Measurements from ENCODE around the gene CELF4. TPM values are rescaled to one million over a fixed set of nuclear protein-coding genes. Genes with fewer than 3 reads are reported as not detected.

CELF4 gene
- total RNA-seq, 4 donors from 2014 or later: 0.32 to 0.81 (median 0.77) TPM

DNA sequence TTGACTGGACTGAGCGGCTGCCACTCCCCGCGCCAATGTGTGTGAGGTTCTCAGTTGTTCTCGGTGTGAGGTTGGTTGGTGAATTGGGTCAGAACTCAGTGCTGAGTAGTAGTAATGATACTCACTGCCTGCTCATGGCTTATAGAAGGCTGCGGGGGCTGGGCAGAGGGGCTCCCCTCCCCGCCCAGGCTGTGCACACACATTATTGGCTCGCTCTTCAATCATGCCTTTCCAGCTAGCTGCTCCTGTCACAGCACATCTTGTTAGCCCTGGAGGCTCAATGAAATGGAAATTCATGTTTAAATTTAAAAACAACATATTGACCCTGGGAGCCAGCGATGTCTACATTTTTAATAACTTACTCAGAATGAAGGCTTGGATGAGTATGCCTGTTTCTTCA, 152.8 kb downstream of the CELF4 start:
- TF ChIP-seq EP300 (IDR thresholded peaks at IDR 0.05): no peak
- no peak for TF ChIP-seq POLR2AphosphoS5 (IDR thresholded peaks at IDR 0.05)
- no peak for TF ChIP-seq POLR2A (IDR thresholded peaks at IDR 0.05)
- TF ChIP-seq, protein P1, sequence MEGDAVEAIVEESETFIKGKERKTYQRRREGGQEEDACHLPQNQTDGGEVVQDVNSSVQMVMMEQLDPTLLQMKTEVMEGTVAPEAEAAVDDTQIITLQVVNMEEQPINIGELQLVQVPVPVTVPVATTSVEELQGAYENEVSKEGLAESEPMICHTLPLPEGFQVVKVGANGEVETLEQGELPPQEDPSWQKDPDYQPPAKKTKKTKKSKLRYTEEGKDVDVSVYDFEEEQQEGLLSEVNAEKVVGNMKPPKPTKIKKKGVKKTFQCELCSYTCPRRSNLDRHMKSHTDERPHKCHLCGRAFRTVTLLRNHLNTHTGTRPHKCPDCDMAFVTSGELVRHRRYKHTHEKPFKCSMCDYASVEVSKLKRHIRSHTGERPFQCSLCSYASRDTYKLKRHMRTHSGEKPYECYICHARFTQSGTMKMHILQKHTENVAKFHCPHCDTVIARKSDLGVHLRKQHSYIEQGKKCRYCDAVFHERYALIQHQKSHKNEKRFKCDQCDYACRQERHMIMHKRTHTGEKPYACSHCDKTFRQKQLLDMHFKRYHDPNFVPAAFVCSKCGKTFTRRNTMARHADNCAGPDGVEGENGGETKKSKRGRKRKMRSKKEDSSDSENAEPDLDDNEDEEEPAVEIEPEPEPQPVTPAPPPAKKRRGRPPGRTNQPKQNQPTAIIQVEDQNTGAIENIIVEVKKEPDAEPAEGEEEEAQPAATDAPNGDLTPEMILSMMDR (IDR thresholded peaks at IDR 0.05): no peak
- no peaks in the 10 kb centered on the region for H3K9me3 ChIP-seq
- H3K36me3 ChIP-seq: no peaks in the 10 kb centered on the region
- H3K27ac ChIP-seq: no peak overlapping the region
- 93 to 94% methylated on average over 2 to 7 of the region's 8 CpGs for WGBS, 2 donors (ENCODE audit: low coverage in 1 of 2)
- no peak for ATAC-seq
- H3K4me1 ChIP-seq: no peaks in the 10 kb centered on the region
- no peak overlapping the region for H3K4me3 ChIP-seq
- H3K27me3 ChIP-seq: no peaks in the 10 kb centered on the region

DNA sequence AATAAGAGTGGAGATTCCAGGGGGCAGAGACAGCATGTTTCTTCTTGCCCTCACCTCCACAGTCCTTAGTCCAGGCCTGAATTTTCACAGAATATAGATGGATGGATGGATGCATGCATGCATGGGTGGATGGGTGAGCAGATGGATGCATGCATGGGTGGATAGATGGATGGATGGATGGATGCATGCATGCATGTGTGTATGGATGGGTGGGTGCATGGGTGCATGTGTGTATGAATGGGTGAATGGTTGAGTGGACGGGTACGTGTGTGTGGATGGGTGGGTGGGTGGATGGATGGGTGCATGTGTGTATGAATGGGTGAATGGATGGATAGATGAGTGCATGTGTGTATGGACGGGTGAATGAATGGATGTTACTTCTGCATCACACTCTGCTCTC, 153.3 kb downstream of the CELF4 start:
- Histone ChIP-seq H3K9me3 (no peaks in the 10 kb centered on the region), H3K27ac (no peak overlapping the region), H3K27me3 (no peaks in the 10 kb centered on the region), H3K36me3 (no peaks in the 10 kb centered on the region), H3K4me3 (no peak overlapping the region), H3K4me1 (no peaks in the 10 kb centered on the region)
- WGBS, 2 donors (ENCODE audit: low coverage in 1 of 2): 88 to 90% methylated on average over 2 to 3 of the region's 3 CpGs
- TF ChIP-seq EP300 (IDR thresholded peaks at IDR 0.05) (no peak), POLR2AphosphoS5 (IDR thresholded peaks at IDR 0.05) (no peak), POLR2A (IDR thresholded peaks at IDR 0.05) (no peak)
- TF ChIP-seq, protein P1 (IDR thresholded peaks at IDR 0.05): no peak
- no peak for ATAC-seq

DNA sequence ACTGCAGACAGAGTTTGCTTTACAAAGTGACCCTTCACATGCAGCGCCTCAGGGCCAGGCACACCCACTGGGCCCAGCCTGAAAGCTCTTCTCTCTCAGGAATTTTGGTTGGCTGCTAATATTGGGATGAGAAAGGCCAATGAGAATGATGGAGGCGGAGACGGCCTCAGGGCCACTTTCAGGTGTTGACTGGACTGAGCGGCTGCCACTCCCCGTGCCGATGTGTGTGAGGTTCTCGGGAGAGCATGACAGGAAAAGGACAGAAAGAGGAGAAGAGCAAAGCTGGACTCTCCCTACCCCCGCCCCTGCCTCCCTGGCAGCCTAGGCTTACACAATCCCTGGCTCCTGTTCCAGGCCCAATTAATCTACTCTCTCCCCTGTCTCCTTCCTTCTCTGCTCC, 155.7 kb downstream of the CELF4 start:
- Histone ChIP-seq H3K4me1 (no peaks in the 10 kb centered on the region), H3K27me3 (no peaks in the 10 kb centered on the region), H3K4me3 (no peak overlapping the region), H3K27ac (no peak overlapping the region), H3K9me3 (no peaks in the 10 kb centered on the region), H3K36me3 (no peaks in the 10 kb centered on the region)
- 52 to 57% methylated on average over 2 to 7 of the region's 8 CpGs for WGBS, 2 donors (ENCODE audit: low coverage in 1 of 2)
- TF ChIP-seq EP300 (IDR thresholded peaks at IDR 0.05): no peak
- TF ChIP-seq, protein P1 (IDR thresholded peaks at IDR 0.05): no peak
- no peak for TF ChIP-seq POLR2AphosphoS5 (IDR thresholded peaks at IDR 0.05)
- TF ChIP-seq POLR2A (IDR thresholded peaks at IDR 0.05): no peak
- ATAC-seq: no peak

DNA sequence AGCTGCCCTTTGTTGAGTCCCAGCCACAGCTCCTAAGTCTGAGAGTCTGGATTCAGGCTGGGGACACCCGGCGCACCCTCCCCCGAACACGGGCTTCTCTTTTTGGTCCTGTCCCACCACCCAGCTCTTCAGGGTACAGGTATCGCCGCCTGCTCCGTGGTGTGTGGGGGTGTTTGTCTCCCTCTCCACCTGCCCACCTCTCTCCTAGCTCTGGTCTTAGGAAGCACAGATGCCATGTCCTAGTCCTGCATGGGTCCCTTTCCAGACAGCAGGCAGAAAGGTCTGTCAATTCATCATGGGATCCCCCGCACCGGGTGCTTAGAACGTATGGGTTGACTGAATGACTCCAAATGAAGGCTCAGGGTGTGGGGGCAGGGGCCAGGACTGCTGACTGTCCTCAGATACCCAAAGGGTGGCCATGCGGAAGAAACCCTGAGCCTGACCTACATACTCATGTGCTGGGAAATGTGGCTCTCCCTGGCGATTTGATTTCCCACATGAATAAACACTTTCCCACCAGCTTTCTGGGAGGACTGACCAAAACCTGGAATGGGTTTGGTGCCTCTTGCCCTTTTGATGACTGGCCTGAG, 156.8 kb downstream of the CELF4 start:
- Histone ChIP-seq H3K4me1 (no peaks in the 10 kb centered on the region), H3K27ac (no peak overlapping the region), H3K27me3 (no peaks in the 10 kb centered on the region), H3K4me3 (no peak overlapping the region), H3K9me3 (no peaks in the 10 kb centered on the region), H3K36me3 (no peaks in the 10 kb centered on the region)
- TF ChIP-seq POLR2A (IDR thresholded peaks at IDR 0.05): no peak
- TF ChIP-seq EP300 (IDR thresholded peaks at IDR 0.05): no peak
- no peak for TF ChIP-seq POLR2AphosphoS5 (IDR thresholded peaks at IDR 0.05)
- TF ChIP-seq, protein P1 (IDR thresholded peaks at IDR 0.05): no peak
- no peak for ATAC-seq
- 87 to 95% methylated on average over 8 to 9 of the region's 12 CpGs for WGBS, 2 donors (ENCODE audit: low coverage in 1 of 2)

DNA sequence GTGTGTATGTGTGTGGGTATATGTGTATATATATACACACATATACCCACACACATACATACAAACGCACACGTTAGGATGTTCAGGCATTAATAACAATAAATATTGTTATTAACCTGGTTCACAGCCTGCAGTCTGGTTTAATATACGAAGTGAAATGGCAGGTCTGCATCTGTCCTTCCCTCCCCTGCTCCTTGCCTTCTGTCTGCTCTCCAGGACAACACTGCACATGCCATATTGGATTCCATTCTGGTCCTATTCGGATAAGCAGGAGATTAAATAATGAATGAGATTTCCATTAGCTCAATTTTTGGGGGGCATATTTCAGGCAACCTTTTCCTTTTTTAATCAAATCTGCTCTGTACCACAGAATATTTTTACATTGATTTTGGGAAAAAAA, 158.0 kb downstream of the CELF4 start:
- Histone ChIP-seq H3K27ac (no peak overlapping the region), H3K4me3 (no peak overlapping the region), H3K36me3 (no peaks in the 10 kb centered on the region), H3K4me1 (peaks cover 0 to 12% (median 3%) of the 10 kb centered on the region in 3 donors), H3K27me3 (no peaks in the 10 kb centered on the region), H3K9me3 (no peaks in the 10 kb centered on the region)
- WGBS, 2 donors (ENCODE audit: low coverage in 1 of 2): 60 to 61% methylated on average over 4 of the region's 4 CpGs
- TF ChIP-seq POLR2AphosphoS5 (IDR thresholded peaks at IDR 0.05): no peak
- no peak for ATAC-seq
